NCI-H1930 (cell line): ENCODE data around the gene NBPF1.
"Not testable (repeated sequence)": the region's sequence is repeated elsewhere in the genome, so short reads cannot be mapped to it uniquely, and the experiment has no call there.

Experiments used
- DNase-seq, 2 experiments: peaks; one replicate each; lab custom pipeline; 2025; lab: John Stamatoyannopoulos, UW

The NBPF1 gene

DNA sequence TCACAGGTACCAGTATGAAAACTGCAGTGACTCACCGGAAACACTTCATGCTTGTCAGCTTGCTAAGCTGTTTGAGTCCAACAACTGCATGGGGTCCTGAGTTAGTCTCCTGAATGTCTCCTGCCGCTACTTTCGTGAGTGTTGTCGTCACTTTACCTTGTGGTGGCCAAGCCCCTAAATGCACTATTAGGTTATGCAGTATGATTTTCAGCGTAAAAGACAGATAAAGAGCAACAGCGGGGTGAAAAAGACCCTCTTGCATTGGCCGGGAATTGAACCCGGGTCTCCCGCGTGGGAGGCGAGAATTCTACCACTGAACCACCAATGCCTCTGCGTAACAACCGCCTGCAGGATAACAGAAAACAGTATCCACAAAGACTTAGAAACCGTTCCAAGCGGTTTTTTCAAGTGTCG, 67.7 kb downstream of the NBPF1 start:
- DNase-seq: peak in 1 of 2 experiments; percentile 70

GRCh38 chr1:16540421-16540893, 72.9 kb downstream of the NBPF1 start:
- not testable (repeated sequence) for DNase-seq

DNA sequence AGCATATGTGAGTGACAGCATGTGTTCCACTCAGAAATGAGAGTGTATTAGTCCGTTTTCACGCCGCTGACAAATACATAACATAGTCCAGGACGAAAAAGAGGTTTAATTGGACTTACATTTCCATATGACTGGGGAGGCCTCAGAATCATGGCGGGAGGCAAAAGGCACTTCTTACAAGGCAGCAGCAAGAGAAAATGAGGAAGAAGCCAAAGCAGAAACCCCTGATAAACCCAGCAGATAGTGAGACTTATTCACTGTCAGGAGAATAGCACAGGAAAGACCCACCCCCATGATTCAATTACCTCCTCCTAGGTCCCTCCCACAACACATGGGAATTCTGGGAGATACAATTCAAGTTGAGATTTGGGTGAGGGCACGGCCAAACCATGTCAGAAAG, 75.8 kb downstream of the NBPF1 start:
- not testable (repeated sequence) for DNase-seq

GRCh38 chr1:16536796-16537195, 76.6 kb downstream of the NBPF1 start:
- not testable (repeated sequence) for DNase-seq

- DNase-seq: not testable (repeated sequence)
Measured at GRCh38 chr1:16535898-16536297, 77.5 kb downstream of the NBPF1 start.

- not testable (repeated sequence) for DNase-seq
Measured at GRCh38 chr1:16535487-16535886, 77.9 kb downstream of the NBPF1 start.

- DNase-seq: not testable (repeated sequence)
Measured at GRCh38 chr1:16534829-16535456, 78.4 kb downstream of the NBPF1 start.

GRCh38 chr1:16534239-16534828, 79.0 kb downstream of the NBPF1 start:
- not testable (repeated sequence) for DNase-seq

GRCh38 chr1:16532235-16532991, 81.0 kb downstream of the NBPF1 start:
- DNase-seq: not testable (repeated sequence)

DNA sequence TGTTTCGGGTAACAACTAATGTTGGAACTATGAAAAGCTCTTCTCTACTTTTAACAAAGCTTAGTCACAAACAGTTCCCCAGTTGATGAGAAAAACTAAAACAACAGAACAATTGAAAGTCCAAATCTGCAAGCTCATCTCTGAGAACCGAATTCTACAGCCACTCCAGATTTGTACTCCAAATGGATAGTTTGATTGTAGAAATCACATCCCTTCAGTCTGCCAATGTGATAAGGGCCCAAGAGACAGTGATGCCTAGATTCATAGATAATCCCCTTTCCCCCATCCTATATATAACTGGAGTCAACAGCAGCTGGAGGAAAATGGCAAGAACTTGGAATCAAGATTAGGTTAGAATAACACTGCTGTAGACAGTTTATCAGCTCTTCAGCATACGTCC, 85.0 kb downstream of the NBPF1 start:
- not testable (repeated sequence) for DNase-seq

DNA sequence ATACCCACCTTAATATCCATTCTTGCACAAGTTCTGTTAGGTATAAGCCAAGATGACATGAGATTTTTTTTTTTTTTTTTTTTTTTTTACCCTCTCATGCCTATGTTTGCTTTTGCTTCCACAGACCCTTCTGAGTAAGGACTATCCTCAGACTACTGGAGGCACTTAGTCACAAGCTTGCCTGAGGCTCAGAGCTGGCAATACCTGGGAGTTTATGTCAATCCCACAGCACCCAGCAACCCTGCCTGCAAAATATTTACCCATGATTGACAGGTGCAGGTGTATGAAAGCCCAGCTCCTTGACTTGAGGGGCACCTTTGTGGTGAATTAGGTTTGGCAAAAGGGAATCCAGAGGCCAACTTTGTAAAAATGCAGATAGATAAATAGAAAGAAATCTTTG, 87.6 kb downstream of the NBPF1 start:
- DNase-seq: not testable (repeated sequence)

DNA sequence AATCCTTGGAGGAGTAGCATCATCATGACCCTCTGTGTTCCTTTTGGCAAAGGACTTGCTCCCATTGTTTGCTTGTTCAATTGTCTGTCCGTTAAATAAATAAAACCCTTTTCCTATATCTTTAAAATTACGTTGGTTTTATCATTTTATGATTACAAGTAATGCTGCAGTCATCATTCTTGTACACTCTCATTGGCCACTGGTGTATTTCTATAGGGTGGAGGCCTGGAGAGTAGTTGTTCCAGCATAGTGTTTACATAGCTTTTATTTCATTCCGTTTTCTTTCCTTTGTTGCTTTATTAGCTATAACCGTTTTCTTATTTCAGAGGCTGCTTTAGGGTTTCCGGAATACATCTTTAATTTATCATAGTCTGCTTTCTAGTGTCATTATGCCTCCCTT, 91.7 kb downstream of the NBPF1 start:
- DNase-seq: not testable (repeated sequence)

DNA sequence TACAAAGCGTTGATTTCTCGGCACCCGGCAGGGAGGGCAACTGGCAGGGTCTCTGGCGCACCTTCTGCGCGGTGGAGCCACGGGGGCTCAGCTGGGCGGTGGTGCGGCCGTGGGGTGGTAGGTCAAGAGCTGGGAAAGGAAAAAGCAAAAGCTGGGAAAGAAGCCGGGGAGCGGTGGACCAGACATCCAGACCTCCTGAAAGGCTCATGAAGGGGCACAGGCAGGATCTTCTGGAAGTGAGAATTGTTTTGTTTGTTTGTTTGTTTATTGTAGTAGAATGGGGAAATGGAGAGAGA, 92.1 kb downstream of the NBPF1 start:
- DNase-seq: no peak

GRCh38 chr1:16520435-16521287, 92.7 kb downstream of the NBPF1 start:
- DNase-seq: not testable (repeated sequence)

- not testable (repeated sequence) for DNase-seq
Measured at GRCh38 chr1:16519255-16519951, 94.0 kb downstream of the NBPF1 start.

GRCh38 chr1:16518913-16519254, 94.5 kb downstream of the NBPF1 start:
- not testable (repeated sequence) for DNase-seq

- DNase-seq: not testable (repeated sequence)
Measured at GRCh38 chr1:16516694-16517410, 96.5 kb downstream of the NBPF1 start.

DNA sequence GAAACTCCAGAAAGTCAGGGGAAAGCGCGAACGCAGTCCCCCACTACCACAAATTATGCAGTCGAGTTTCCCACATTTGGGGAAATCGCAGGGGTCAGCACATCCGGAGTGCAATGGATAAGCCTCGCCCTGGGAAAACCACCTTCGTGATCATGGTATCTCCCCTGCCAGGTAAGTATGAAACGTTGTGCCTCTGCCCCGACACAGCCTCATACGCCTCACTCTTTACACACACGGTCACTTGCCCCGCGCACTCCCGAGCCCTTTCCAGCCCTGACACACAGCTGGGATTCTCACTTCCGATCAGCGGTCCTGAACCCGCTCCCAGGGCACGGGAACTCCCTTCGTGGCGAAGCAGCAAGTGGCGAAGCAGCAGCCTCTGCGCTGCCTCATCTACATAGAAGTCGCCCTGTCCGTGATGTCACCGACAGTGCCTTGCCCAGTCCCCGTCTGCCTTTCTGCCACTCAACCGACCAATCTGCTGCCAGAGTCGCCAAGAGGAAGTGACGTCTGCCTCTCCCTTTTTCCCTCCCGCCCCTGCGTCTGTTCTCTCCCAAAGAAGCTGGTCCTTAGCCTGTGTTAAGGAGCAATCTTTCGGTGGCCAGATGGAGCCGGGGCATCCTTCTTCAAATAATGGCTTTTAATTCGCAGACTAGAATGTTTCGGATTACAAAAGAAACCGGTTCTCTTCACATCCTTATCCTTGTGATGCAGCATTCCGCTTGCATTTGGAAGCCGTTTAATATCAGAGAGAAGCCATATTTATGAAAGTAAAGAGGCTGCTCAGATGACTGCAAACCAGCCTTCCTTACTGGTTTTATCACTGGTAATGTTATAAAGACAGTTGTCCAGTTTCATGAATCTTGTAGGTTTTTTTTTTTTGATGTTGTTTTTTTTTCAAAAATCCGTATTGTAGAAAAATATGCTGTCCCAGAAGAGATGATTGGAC, 99.0 kb downstream of the NBPF1 start, which contains the start of gene RNU1-1:
TSS of gene RNU1-1 (minus strand) at position 179 of the 949 bp plus-strand sequence.
- DNase-seq: peak; percentile 61 to 65

- peak in 1 of 2 experiments; percentile 88 for DNase-seq
Measured at GRCh38 chr1:16513412-16514106, 99.8 kb downstream of the NBPF1 start.
